Heart right ventricle (tissue), 16 donors: Measurements from ENCODE around the gene BSND. TPM values are rescaled to one million over a fixed set of nuclear protein-coding genes. Genes with fewer than 3 reads are reported as not detected.
A peak's percentile ranks its signal among the peaks of the same experiment; 100 is the strongest.

Source experiments
- ATAC-seq, 8 donors: fragments of 200-7000 bp; cut with Tn5 transposase; one replicate each; pipeline ENCODE4 v1.9.1; 2020; ENCODE audit warnings: mild to moderate bottlenecking in 8 of 8, moderate library complexity in 8 of 8, moderate number of reproducible peaks in 1 of 8
- DNase-seq, 2 donors: peaks; one replicate each; pipeline ENCODE4 v3.0.0-alpha.2; 2020
- H3K27ac ChIP-seq, 10 donors: fragments of 200-600 bp; sonication (generic) in 2 of 10; one replicate each; pipeline versions ENCODE4 v1.5.0 to v1.8.0; 2020 to 2022; ENCODE audit warnings: mild to moderate bottlenecking in 3 of 10
- H3K27me3 ChIP-seq, 7 donors: fragments of 200-600 bp; one replicate each; pipeline ENCODE4 v1.8.0; 2021 to 2022; ENCODE audit warnings: mild to moderate bottlenecking in 2 of 7
- H3K36me3 ChIP-seq, 9 donors: fragments of 200-600 bp; sonication (generic) in 1 of 9; one replicate each; pipeline versions ENCODE4 v1.5.0 to v1.8.0; 2020 to 2022; ENCODE audit warnings: mild to moderate bottlenecking in 2 of 9
- H3K4me1 ChIP-seq, 9 donors: fragments of 200-600 bp; sonication (generic) in 1 of 9; one replicate each; pipeline versions ENCODE4 v1.5.0 to v1.8.0; 2020 to 2022; ENCODE audit warnings: mild to moderate bottlenecking in 4 of 9
- H3K4me3 ChIP-seq, 10 donors: fragments of 200-600 bp; sonication (generic) in 2 of 10; one replicate each; pipeline versions ENCODE4 v1.5.0 to v1.8.0; 2020 to 2022; ENCODE audit warnings: mild to moderate bottlenecking in 7 of 10, moderate library complexity in 2 of 10
- H3K9me3 ChIP-seq, 11 donors: fragments of 200-600 bp in 10 of 11; sonication (generic) in 2 of 11; one replicate each; pipeline versions ENCODE4 v1.5.0 to v1.8.0; 2013 to 2022; ENCODE audit warnings: mild to moderate bottlenecking in 2 of 11, control low read depth in 1 of 11, moderate library complexity in 1 of 11
- WGBS, 2 donors: extraction: QIAGEN DNeasy Blood & Tissue Kit; methylation state at CpG; one replicate each; pipeline ENCODE4 v1.1.7; 2013; ENCODE audit warnings: inconsistent platforms in 1 of 2; 5-methylcytosine and 5-hydroxymethylcytosine counted together
- intact Hi-C, 10 donors: fragments of 100-400 bp; cut with DNase I; formaldehyde crosslinking; loops; one replicate each; pipeline versions ENCODE4 v1.11.1 to v1.14.2; 2022
- polyA plus RNA-seq, 2 donors: library from polyadenylated mRNA; stranded (reverse); fragments of 200-250 nt; gene quantifications; one replicate each; pipeline ENCODE4 v1.2.3, GENCODE V29; 2013
- total RNA-seq, 10 donors: library from RNA; stranded (reverse); fragmentation: NEBNext Ultra II Directional in 3 of 10; extraction: Animal tissue kit (Norgen Biotek cat#: 25700) in 3 of 10; gene quantifications; one replicate each; pipeline versions ENCODE4 v1.2.1 to v1.2.4, GENCODE V29; 2021 to 2023
- TF ChIP-seq, protein P1 (sequence below), 9 donors: fragments of 200-600 bp; sonication (generic) in 2 of 9; IDR thresholded peaks; one replicate each; pipeline versions ENCODE4 v1.5.0 to v1.8.0; 2021 to 2022; ENCODE audit warnings: antibody characterized with exemption in 9 of 9, mild to moderate bottlenecking in 5 of 9, moderate library complexity in 1 of 9
- donor health status: Arrhythmogenic right ventricular cardiomyopathy.
- donor health status: ischemic (EF 13 %, LVEDD 7.1; RV severe dilation, severe dysfunction).
- donor health status: healthy with polysubstance abuse.
- donor health status: DM: no; HTN: yes; CAD: no.
- donor health status: DM: no; HTN: no; CAD: no.
- donor health status: ischemic (EF 25% LVEDD 6.9; RV normal size, moderate dysfunction).
- donor health status: ischemic (EF 25% LVEDD 5.7; RV mildly dilated, moderate dysfunction).
- donor health status: healthy.
- donor health status: DM: yes; HTN: yes; CAD: no.
- donor health status: Ischemic cardiomyopathy.
- donor health status: ischemic (EF 35%, LVEDD 5.7; RV mildly dilated, moderate dysfunction).
- donor health status: nonischemic (EF 11% LVEDD 7.7; RV severe dilation, severe dysfunction).
- donor health status: DM: yes; HTN: yes; CAD: no.
- donor health status: PGD.
- donor health status: ischemic (EF 29% LVEDD 5.4; RV normal size, mild dysfunction).
- donor health status: nonischemic (EF 23%, LVEDD 6.1; RV moderate dilation, normal function).

The BSND gene
- total and polyA plus RNA-seq, 12 donors: not detected

DNA sequence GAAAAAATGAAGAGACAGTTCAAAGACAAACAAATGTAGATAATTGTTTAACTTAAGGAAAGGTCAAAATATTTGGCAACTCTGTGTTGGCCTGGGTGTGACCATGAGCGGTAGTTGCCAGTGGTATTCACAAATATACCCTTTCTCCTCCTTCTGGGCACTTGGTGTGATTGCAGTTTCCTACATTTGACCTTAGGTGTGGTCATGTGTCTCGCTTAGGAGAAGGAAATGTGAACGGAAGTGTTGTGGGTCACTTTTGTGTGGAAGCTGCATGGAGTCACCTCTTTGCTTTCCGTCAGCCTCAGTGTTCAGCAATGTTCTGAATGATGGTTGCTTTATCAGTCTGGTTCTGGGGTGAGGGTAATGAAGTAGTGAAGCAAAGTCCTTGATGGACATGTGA lies 37.2 kb downstream of the BSND start:
- no peak for ATAC-seq
- Histone ChIP-seq H3K27ac (no peak overlapping the region), H3K4me3 (no peak overlapping the region), H3K36me3 (no peaks in the 10 kb centered on the region), H3K9me3 (no peaks in the 10 kb centered on the region), H3K27me3 (peaks cover 4 to 80% (median 76%) of the 10 kb centered on the region in 7 donors), H3K4me1 (peaks cover 0 to 14% (median 9%) of the 10 kb centered on the region in 9 donors)
- no peak for DNase-seq
- TF ChIP-seq, protein P1, sequence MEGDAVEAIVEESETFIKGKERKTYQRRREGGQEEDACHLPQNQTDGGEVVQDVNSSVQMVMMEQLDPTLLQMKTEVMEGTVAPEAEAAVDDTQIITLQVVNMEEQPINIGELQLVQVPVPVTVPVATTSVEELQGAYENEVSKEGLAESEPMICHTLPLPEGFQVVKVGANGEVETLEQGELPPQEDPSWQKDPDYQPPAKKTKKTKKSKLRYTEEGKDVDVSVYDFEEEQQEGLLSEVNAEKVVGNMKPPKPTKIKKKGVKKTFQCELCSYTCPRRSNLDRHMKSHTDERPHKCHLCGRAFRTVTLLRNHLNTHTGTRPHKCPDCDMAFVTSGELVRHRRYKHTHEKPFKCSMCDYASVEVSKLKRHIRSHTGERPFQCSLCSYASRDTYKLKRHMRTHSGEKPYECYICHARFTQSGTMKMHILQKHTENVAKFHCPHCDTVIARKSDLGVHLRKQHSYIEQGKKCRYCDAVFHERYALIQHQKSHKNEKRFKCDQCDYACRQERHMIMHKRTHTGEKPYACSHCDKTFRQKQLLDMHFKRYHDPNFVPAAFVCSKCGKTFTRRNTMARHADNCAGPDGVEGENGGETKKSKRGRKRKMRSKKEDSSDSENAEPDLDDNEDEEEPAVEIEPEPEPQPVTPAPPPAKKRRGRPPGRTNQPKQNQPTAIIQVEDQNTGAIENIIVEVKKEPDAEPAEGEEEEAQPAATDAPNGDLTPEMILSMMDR (IDR thresholded peaks at IDR 0.05): no peak
- intact Hi-C loops: no loop called here
- WGBS, 2 donors: 53 to 64% methylated on average over 4 of the region's 4 CpGs

DNA sequence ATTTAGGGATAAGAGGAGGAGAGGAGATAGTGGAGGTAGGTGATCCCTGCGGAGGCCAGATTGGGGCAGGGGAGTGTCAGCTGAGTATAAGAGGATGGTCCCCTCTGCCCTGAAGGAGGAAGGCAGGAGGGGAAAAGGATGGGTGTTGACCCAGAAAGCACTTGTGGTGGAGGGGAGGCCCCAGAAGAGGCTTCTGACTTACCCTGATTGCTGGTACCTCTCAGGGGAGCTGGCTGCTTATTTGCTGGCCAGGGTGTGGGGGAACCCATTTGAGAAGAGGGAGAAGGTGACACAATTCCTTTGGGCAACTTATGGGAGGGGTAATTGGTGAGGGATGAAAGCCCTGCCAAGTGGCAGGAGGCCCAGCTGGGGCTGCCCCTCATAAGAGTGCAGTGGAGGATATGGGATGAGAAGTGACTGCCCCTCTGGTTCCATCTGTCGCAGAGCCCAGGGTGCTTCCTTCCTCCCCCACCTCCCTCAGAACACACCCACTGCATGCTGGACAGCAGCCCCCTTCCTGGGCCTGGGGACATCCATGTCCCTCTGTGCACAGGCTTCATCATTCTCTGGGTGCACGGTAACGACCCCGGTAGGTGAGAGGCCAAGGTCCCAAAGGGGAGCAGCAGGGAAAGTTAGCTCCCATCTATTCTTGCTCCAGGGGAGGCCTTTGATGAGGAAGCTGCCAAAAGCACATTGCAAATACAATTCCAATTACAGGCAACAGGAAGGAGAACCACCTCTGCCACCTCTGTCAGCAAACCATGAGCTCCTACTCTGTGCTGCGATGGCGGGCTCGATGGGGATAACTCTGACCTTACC lies 39.2 kb downstream of the BSND start:
- no peak for DNase-seq
- intact Hi-C loops: no loop called here
- H3K27ac ChIP-seq: no peak overlapping the region
- peaks cover 0 to 14% (median 9%) of the 10 kb centered on the region in 9 donors for H3K4me1 ChIP-seq
- no peak for ATAC-seq
- peaks cover 4 to 89% (median 79%) of the 10 kb centered on the region in 7 donors for H3K27me3 ChIP-seq
- no peaks in the 10 kb centered on the region for H3K9me3 ChIP-seq
- H3K36me3 ChIP-seq: no peaks in the 10 kb centered on the region
- 79 to 85% methylated on average over 8 of the region's 8 CpGs for WGBS, 2 donors
- no peak overlapping the region for H3K4me3 ChIP-seq
- TF ChIP-seq, protein P1 (IDR thresholded peaks at IDR 0.05): no peak

DNA sequence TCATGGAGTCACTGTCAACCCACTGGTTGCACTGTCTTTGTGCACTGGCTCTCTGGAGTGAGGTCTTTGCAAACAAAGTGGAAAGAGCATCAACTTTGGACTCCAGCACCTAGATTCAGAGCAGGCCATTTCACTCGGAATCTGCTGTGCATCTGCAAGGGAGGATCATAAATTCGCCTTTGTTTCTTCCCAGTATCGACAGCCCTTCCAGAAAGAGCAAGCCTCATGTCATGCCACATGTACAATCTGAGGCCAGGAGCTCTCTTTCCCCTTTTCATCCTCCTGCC lies 39.8 kb downstream of the BSND start:
- Histone ChIP-seq H3K27ac (no peak overlapping the region), H3K27me3 (peaks cover 4 to 86% (median 76%) of the 10 kb centered on the region in 7 donors), H3K4me3 (no peak overlapping the region), H3K9me3 (no peaks in the 10 kb centered on the region), H3K4me1 (peaks cover 0 to 14% (median 9%) of the 10 kb centered on the region in 9 donors), H3K36me3 (no peaks in the 10 kb centered on the region)
- intact Hi-C loops: no loop called here
- WGBS, 2 donors: 86 to 95% methylated on average over 3 of the region's 3 CpGs
- DNase-seq (no peak), ATAC-seq (no peak)
- TF ChIP-seq, protein P1 (IDR thresholded peaks at IDR 0.05): no peak

GRCh38 chr1:55038974-55039341 lies 40.2 kb downstream of the BSND start:
- no peak overlapping the region for H3K4me3 ChIP-seq
- H3K4me1 ChIP-seq: peaks cover 0 to 14% (median 9%) of the 10 kb centered on the region in 9 donors
- H3K27ac ChIP-seq: no peak overlapping the region
- H3K36me3 ChIP-seq: no peaks in the 10 kb centered on the region
- H3K27me3 ChIP-seq: peaks cover 4 to 81% (median 72%) of the 10 kb centered on the region in 7 donors
- no peaks in the 10 kb centered on the region for H3K9me3 ChIP-seq
- peak in 2 of 8 donors; percentile 7 to 9 for ATAC-seq
- intact Hi-C loops: no loop called here
- 42 to 43% methylated on average over 9 of the region's 9 CpGs for WGBS, 2 donors
- DNase-seq: no peak
- TF ChIP-seq, protein P1 (IDR thresholded peaks at IDR 0.05): no peak
